Pancreas (tissue), 10 donors: ENCODE results near the gene DRG2. TPM values are rescaled to one million over a fixed set of nuclear protein-coding genes. Genes with fewer than 3 reads are reported as not detected.

Experiments
- ATAC-seq, 4 donors: fragments of 200-7000 bp; cut with Tn5 transposase; one replicate each; pipeline versions ENCODE4 v1.8.0 to v1.9.1; 2020; ENCODE audit warnings: mild to moderate bottlenecking in 4 of 4, moderate library complexity in 4 of 4
- DNase-seq, 6 donors: peaks; one replicate each; pipeline ENCODE4 v3.0.0-alpha.2; 2020
- FAIRE-seq: peaks from 2 replicates; lab custom pipeline; 2012; peaks lifted over from hg19 to GRCh38; lab: Jason Lieb, UNC
- H3K27ac ChIP-seq, 4 donors: fragments of 200-600 bp; sonication (generic); 1 replicate in 3 of 4; 2 replicates in 1 of 4; pipeline versions ENCODE4 v1.5.0 to v1.8.0; 2020
- H3K27me3 ChIP-seq, 4 donors: fragments of 200-600 bp; one replicate each; pipeline ENCODE4 v1.8.0; 2021
- H3K36me3 ChIP-seq, 3 donors: fragments of 200-600 bp; sonication (generic) in 1 of 3; one replicate each; pipeline versions ENCODE4 v1.5.0 to v1.8.0; 2020 to 2021
- H3K4me1 ChIP-seq, 3 donors: fragments of 200-600 bp; one replicate each; pipeline ENCODE4 v1.8.0; 2021
- H3K4me3 ChIP-seq, 4 donors: fragments of 200-600 bp; sonication (generic) in 2 of 4; one replicate each; pipeline versions ENCODE4 v1.5.0 to v1.8.0; 2020 to 2021
- H3K9me3 ChIP-seq, 4 donors: fragments of 200-600 bp; one replicate each; pipeline ENCODE4 v1.8.0; 2021
- CTCF ChIP-seq, 4 donors: fragments of 200-600 bp; sonication (generic) in 3 of 4; IDR thresholded peaks; one replicate each; pipeline versions ENCODE4 v1.5.0 to v1.8.0; 2021; ENCODE audit warnings: antibody characterized with exemption in 4 of 4
- WGBS, 2 donors: extraction: QIAGEN DNeasy Blood & Tissue Kit; methylation state at CpG; one replicate each; pipeline ENCODE4 v1.1.7; 2013; 5-methylcytosine and 5-hydroxymethylcytosine counted together
- intact Hi-C, 3 donors: fragments of 100-400 bp; cut with DNase I; formaldehyde crosslinking; loops; one replicate each; pipeline versions ENCODE4 v1.11.1 to v1.14.2; 2022
- polyA plus RNA-seq, 2 donors: library from polyadenylated mRNA; stranded (reverse); fragments of 200-250 nt; gene quantifications; one replicate each; pipeline ENCODE4 v1.2.3, GENCODE V29; 2013
- total RNA-seq, 6 donors: library from RNA; stranded (reverse); fragmentation: NEBNext Ultra II Directional in 4 of 6; extraction: Animal tissue kit (Norgen Biotek cat#: 25700) in 4 of 6; gene quantifications; one replicate each; pipeline versions ENCODE4 v1.2.1 to v1.2.4, GENCODE V29; 2021 to 2023
- donor health status: healthy with polysubstance abuse.
- donor health status: DM: no; HTN: no; CAD: no; lungs with moderate emphysema.
- donor health status: DM: no; HTN: no; CAD: no.
- donor health status: control.
- donor health status: control.
- donor health status: Bipolar disorder and iron deficiency.
- donor health status: DM: yes; HTN: yes; CAD: no.
- donor health status: DM: no; HTN: no; CAD: no.
- donor health status: DM: no; HTN: no; CAD: no.
- donor health status: DM: yes; HTN: yes; CAD: no.

Gene DRG2
- total and polyA plus RNA-seq, 8 donors, result 13.4 to 46.9 (median 17.9) TPM

GRCh38 chr17:18132711-18133110 lies 45.0 kb downstream of the DRG2 start:
- Histone ChIP-seq H3K27me3 (no peaks in the 10 kb centered on the region), H3K4me1 (no peaks in the 10 kb centered on the region), H3K4me3 (no peak overlapping the region), H3K27ac (no peak overlapping the region), H3K9me3 (no peaks in the 10 kb centered on the region), H3K36me3 (no peaks in the 10 kb centered on the region)
- TF ChIP-seq CTCF (IDR thresholded peaks at IDR 0.05), result no peak
- intact Hi-C loops, result no loop called here
- no peak for DNase-seq
- 85 to 87% methylated on average over 5 of the region's 5 CpGs for WGBS, 2 donors
- no peak for FAIRE-seq
- ATAC-seq, result no peak

GRCh38 chr17:18136357-18136756 lies 48.6 kb downstream of the DRG2 start:
- H3K36me3 ChIP-seq, result no peaks in the 10 kb centered on the region
- 73 to 76% methylated on average over 19 of the region's 19 CpGs for WGBS, 2 donors
- H3K27me3 ChIP-seq, result no peaks in the 10 kb centered on the region
- intact Hi-C loops, result no loop called here
- FAIRE-seq, result no peak
- no peak overlapping the region for H3K4me3 ChIP-seq
- no peak for DNase-seq
- no peaks in the 10 kb centered on the region for H3K4me1 ChIP-seq
- ATAC-seq, result no peak
- no peak overlapping the region for H3K27ac ChIP-seq
- no peaks in the 10 kb centered on the region for H3K9me3 ChIP-seq
- TF ChIP-seq CTCF (IDR thresholded peaks at IDR 0.05), result no peak

- Histone ChIP-seq H3K36me3 (no peaks in the 10 kb centered on the region), H3K4me1 (no peaks in the 10 kb centered on the region), H3K4me3 (no peak overlapping the region), H3K9me3 (no peaks in the 10 kb centered on the region), H3K27ac (no peak overlapping the region), H3K27me3 (no peaks in the 10 kb centered on the region)
- no peak for FAIRE-seq
- no peak for DNase-seq
- intact Hi-C loops, result no loop called here
- ATAC-seq, result no peak
- WGBS, 2 donors, result 80 to 84% methylated on average over 8 of the region's 8 CpGs
- no peak for TF ChIP-seq CTCF (IDR thresholded peaks at IDR 0.05)
Observed at GRCh38 chr17:18138065-18138749, 50.5 kb downstream of the DRG2 start.

GRCh38 chr17:18139092-18139491 lies 51.3 kb downstream of the DRG2 start:
- ATAC-seq (no peak), DNase-seq (no peak), FAIRE-seq (no peak)
- intact Hi-C loops, result no loop called here
- no peak overlapping the region for H3K27ac ChIP-seq
- H3K4me3 ChIP-seq, result no peak overlapping the region
- no peaks in the 10 kb centered on the region for H3K36me3 ChIP-seq
- no peaks in the 10 kb centered on the region for H3K27me3 ChIP-seq
- no peaks in the 10 kb centered on the region for H3K9me3 ChIP-seq
- 83 to 90% methylated on average over 2 of the region's 2 CpGs for WGBS, 2 donors
- no peaks in the 10 kb centered on the region for H3K4me1 ChIP-seq
- no peak for TF ChIP-seq CTCF (IDR thresholded peaks at IDR 0.05)

- no peak for ATAC-seq
- DNase-seq, result no peak
- no peaks in the 10 kb centered on the region for H3K4me1 ChIP-seq
- H3K9me3 ChIP-seq, result no peaks in the 10 kb centered on the region
- H3K27me3 ChIP-seq, result no peaks in the 10 kb centered on the region
- H3K27ac ChIP-seq, result no peak overlapping the region
- no peak overlapping the region for H3K4me3 ChIP-seq
- FAIRE-seq, result no peak
- intact Hi-C loops, result no loop called here
- no peak for TF ChIP-seq CTCF (IDR thresholded peaks at IDR 0.05)
- H3K36me3 ChIP-seq, result no peaks in the 10 kb centered on the region
- WGBS, 2 donors, result 81 to 90% methylated on average over 14 of the region's 14 CpGs
Observed at GRCh38 chr17:18139498-18139897, 51.8 kb downstream of the DRG2 start.
